ENCODE data around the gene SLC45A1. TPM values are rescaled to one million over a fixed set of nuclear protein-coding genes. Genes with fewer than 3 reads are reported as not detected.

Gene SLC45A1
- polyA plus RNA-seq, 1 donor (not counting 4 experiments of a cell fraction or from before 2014, with no cell fraction given): 0.14 TPM

DNA sequence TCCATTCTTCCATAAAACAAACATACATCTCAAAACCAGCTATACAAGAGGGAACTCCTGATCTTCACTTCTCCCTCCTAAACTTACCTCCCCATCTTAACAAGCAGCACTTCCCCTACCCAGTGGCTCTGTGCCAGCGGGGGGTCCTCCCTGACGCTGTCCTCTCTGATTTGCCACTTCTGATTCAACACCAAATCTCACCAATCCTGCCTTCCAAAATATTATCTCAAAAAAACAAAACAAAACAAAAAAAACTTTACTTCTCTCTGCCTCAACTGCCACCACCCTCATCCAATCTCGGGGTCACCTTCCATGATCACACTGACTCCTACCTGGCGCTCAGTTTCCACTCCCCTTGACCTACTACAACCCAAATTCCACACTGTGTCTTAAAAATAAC is 72.8 kb downstream of the SLC45A1 start:
- Histone ChIP-seq H4K20me1 (ENCODE audit: control insufficient read depth, extremely low read depth, insufficient read depth, low read length) (no peaks in the 10 kb centered on the region), H3K27me3 (ENCODE audit: control insufficient read depth, extremely low read depth, insufficient read depth, low read length) (no peaks in the 10 kb centered on the region), H3K27ac (ENCODE audit: control insufficient read depth, insufficient read depth, low read length) (no peak overlapping the region), H2AFZ (ENCODE audit: control insufficient read depth, low read length) (no peak overlapping the region), H3K79me2 (ENCODE audit: control insufficient read depth, insufficient read depth, low read length) (peaks cover 5% of the 10 kb centered on the region), H3K36me3 (ENCODE audit: control insufficient read depth in 2 of 2, extremely low read depth in 1 of 2, insufficient read depth in 2 of 2, low read length in 2 of 2) (peaks cover 0 to 6% of the 10 kb centered on the region in 2 experiments), H3K9ac (ENCODE audit: control insufficient read depth, extremely low read depth, insufficient read depth, low read length) (no peak overlapping the region), H3K4me2 (ENCODE audit: control insufficient read depth, extremely low read depth, insufficient read depth, low read depth, low read length) (no peak overlapping the region), H3K9me3 (ENCODE audit: control insufficient read depth, low read depth, low read length) (no peaks in the 10 kb centered on the region), H3K4me3 (ENCODE audit: control insufficient read depth in 2 of 3, extremely low read depth in 1 of 3, insufficient read depth in 2 of 3, low read depth in 1 of 3, low read length in 3 of 3) (no peak overlapping the region), H3K9me1 (ENCODE audit: control insufficient read depth, extremely low read depth, insufficient read depth, low read length) (no peaks in the 10 kb centered on the region), H3K4me1 (ENCODE audit: control insufficient read depth, extremely low read depth, insufficient read depth, low read length) (peaks cover 3% of the 10 kb centered on the region)
- dilution Hi-C loops (cut with MboI; ENCODE audit: extremely low pct_ligation_motif_present, low sequenced_read_pairs): no loop called here
- TF ChIP-seq EZH2 (IDR thresholded peaks at IDR 0.05; ENCODE audit: low read length): no peak
- TF ChIP-seq, protein P1, sequence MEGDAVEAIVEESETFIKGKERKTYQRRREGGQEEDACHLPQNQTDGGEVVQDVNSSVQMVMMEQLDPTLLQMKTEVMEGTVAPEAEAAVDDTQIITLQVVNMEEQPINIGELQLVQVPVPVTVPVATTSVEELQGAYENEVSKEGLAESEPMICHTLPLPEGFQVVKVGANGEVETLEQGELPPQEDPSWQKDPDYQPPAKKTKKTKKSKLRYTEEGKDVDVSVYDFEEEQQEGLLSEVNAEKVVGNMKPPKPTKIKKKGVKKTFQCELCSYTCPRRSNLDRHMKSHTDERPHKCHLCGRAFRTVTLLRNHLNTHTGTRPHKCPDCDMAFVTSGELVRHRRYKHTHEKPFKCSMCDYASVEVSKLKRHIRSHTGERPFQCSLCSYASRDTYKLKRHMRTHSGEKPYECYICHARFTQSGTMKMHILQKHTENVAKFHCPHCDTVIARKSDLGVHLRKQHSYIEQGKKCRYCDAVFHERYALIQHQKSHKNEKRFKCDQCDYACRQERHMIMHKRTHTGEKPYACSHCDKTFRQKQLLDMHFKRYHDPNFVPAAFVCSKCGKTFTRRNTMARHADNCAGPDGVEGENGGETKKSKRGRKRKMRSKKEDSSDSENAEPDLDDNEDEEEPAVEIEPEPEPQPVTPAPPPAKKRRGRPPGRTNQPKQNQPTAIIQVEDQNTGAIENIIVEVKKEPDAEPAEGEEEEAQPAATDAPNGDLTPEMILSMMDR (optimal IDR thresholded peaks at IDR 0.05 in 1 of 3, IDR thresholded peaks at IDR 0.05 in 1 of 3, conservative IDR thresholded peaks at IDR 0.05 in 1 of 3; ENCODE audit: extremely low read depth in 1 of 3, insufficient read depth in 2 of 3, low read length in 3 of 3): no peak
- FAIRE-seq: no peak
- no peak for DNase-seq (ENCODE audit: low read depth, low spot score)

DNA sequence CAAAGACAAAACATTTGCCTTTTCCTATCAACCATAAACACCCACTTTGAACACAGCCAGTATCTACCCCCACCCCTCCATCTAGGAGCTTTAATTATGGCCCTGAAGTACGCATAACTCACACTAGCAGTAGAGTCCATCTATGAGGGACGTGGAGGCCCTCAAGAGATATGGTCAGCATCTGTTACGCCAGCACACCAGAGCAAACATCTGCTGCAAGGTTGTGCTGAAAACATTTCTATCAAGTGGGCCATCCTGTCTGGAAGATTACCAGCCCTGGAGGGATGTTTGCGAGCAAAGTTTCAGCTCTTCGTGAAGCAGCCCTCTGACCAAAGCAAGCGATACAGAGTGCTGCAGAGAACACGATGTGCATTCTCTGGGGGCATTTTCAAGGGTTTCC is 74.6 kb downstream of the SLC45A1 start:
- Histone ChIP-seq H3K36me3 (ENCODE audit: control insufficient read depth in 2 of 2, extremely low read depth in 1 of 2, insufficient read depth in 2 of 2, low read length in 2 of 2) (peaks cover 0 to 6% of the 10 kb centered on the region in 2 experiments), H3K4me1 (ENCODE audit: control insufficient read depth, extremely low read depth, insufficient read depth, low read length) (peaks cover 13% of the 10 kb centered on the region), H3K27me3 (ENCODE audit: control insufficient read depth, extremely low read depth, insufficient read depth, low read length) (no peaks in the 10 kb centered on the region), H3K9me1 (ENCODE audit: control insufficient read depth, extremely low read depth, insufficient read depth, low read length) (no peaks in the 10 kb centered on the region), H4K20me1 (ENCODE audit: control insufficient read depth, extremely low read depth, insufficient read depth, low read length) (no peaks in the 10 kb centered on the region), H3K4me2 (ENCODE audit: control insufficient read depth, extremely low read depth, insufficient read depth, low read depth, low read length) (no peak overlapping the region), H2AFZ (ENCODE audit: control insufficient read depth, low read length) (no peak overlapping the region), H3K9ac (ENCODE audit: control insufficient read depth, extremely low read depth, insufficient read depth, low read length) (no peak overlapping the region), H3K79me2 (ENCODE audit: control insufficient read depth, insufficient read depth, low read length) (peaks cover 5% of the 10 kb centered on the region), H3K27ac (ENCODE audit: control insufficient read depth, insufficient read depth, low read length) (no peak overlapping the region), H3K9me3 (ENCODE audit: control insufficient read depth, low read depth, low read length) (no peaks in the 10 kb centered on the region), H3K4me3 (ENCODE audit: control insufficient read depth in 2 of 3, extremely low read depth in 1 of 3, insufficient read depth in 2 of 3, low read depth in 1 of 3, low read length in 3 of 3) (no peak overlapping the region)
- no peak for DNase-seq (ENCODE audit: low read depth, low spot score)
- dilution Hi-C loops (cut with MboI; ENCODE audit: extremely low pct_ligation_motif_present, low sequenced_read_pairs): no loop called here
- TF ChIP-seq, protein P1 (optimal IDR thresholded peaks at IDR 0.05 in 1 of 3, IDR thresholded peaks at IDR 0.05 in 1 of 3, conservative IDR thresholded peaks at IDR 0.05 in 1 of 3; ENCODE audit: extremely low read depth in 1 of 3, insufficient read depth in 2 of 3, low read length in 3 of 3): no peak
- TF ChIP-seq EZH2 (IDR thresholded peaks at IDR 0.05; ENCODE audit: low read length): no peak
- FAIRE-seq: no peak

Small RNA genes within 50 kb of the gene (small RNA-seq; reads per million reads assigned to genes)
- gene RF00019 (ENCODE audit: insufficient read length in 3 of 3, low read depth in 3 of 3, low replicate concordance in 1 of 3): 0 reads per million in 3 experiments
- 0 reads per million in 3 experiments for gene RNU6-991P (ENCODE audit: insufficient read length in 3 of 3, low read depth in 3 of 3, low replicate concordance in 1 of 3)
